Adrenal gland (tissue), 5 donors: ENCODE measurements around the gene CCDC13.

Experiments
- POLR2A ChIP-seq, 2 donors: fragments of 450-650 bp; IDR thresholded peaks; one replicate each; pipeline ENCODE4 v1.6.1; 2017; ENCODE audit warnings: antibody characterized with exemption in 2 of 2, mild to moderate bottlenecking in 2 of 2, moderate library complexity in 1 of 2
- TF ChIP-seq, protein P1 (sequence below), 6 experiments: fragments of 450-650 bp in 4 of 6; fragments of 200-600 bp in 2 of 6; sonication (generic) in 1 of 6; IDR thresholded peaks; 1 replicate in 5 of 6; 2 replicates in 1 of 6; pipeline versions ENCODE4 v1.5.1 to v1.8.0; 2016 to 2021; ENCODE audit warnings: antibody characterized with exemption in 6 of 6, mild to moderate bottlenecking in 2 of 6, moderate library complexity in 1 of 6
- donor health status: DM: no; HTN: no; CAD: no.

- TF ChIP-seq, protein P1, sequence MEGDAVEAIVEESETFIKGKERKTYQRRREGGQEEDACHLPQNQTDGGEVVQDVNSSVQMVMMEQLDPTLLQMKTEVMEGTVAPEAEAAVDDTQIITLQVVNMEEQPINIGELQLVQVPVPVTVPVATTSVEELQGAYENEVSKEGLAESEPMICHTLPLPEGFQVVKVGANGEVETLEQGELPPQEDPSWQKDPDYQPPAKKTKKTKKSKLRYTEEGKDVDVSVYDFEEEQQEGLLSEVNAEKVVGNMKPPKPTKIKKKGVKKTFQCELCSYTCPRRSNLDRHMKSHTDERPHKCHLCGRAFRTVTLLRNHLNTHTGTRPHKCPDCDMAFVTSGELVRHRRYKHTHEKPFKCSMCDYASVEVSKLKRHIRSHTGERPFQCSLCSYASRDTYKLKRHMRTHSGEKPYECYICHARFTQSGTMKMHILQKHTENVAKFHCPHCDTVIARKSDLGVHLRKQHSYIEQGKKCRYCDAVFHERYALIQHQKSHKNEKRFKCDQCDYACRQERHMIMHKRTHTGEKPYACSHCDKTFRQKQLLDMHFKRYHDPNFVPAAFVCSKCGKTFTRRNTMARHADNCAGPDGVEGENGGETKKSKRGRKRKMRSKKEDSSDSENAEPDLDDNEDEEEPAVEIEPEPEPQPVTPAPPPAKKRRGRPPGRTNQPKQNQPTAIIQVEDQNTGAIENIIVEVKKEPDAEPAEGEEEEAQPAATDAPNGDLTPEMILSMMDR (IDR thresholded peaks at IDR 0.05), result no peak
- TF ChIP-seq POLR2A (IDR thresholded peaks at IDR 0.05), result no peak
Measured at GRCh38 chr3:42799376-42799775, 26.3 kb upstream of the CCDC13 start.
